Kidney (tissue), 14 donors: Measurements from ENCODE around the gene MPHOSPH8. TPM values are rescaled to one million over a fixed set of nuclear protein-coding genes. Genes with fewer than 3 reads are reported as not detected.

Source experiments
- DNase-seq, 5 donors: peaks; one replicate each; pipeline ENCODE4 v3.0.0-alpha.2; 2013 to 2020
- FAIRE-seq: peaks from 2 replicates; lab custom pipeline; 2012; peaks lifted over from hg19 to GRCh38; lab: Jason Lieb, UNC
- H3K27ac ChIP-seq, 2 donors: one replicate each; pipeline ENCODE4 v1.7.0; 2013; ENCODE audit warnings: low read depth in 2 of 2, low read length in 2 of 2, inconsistent platforms in 1 of 2
- H3K27me3 ChIP-seq: one replicate; pipeline ENCODE4 v1.7.1; 2013; ENCODE audit warnings: low read length, inconsistent platforms; ENCODE audit not compliant: control insufficient read depth, insufficient read depth
- H3K36me3 ChIP-seq, 3 donors: one replicate each; pipeline versions ENCODE4 v1.7.0 to v1.7.1; 2013; ENCODE audit warnings: low read length in 3 of 3, control low read depth in 1 of 3, inconsistent platforms in 1 of 3; ENCODE audit not compliant: insufficient read depth in 3 of 3, control insufficient read depth in 2 of 3
- H3K4me1 ChIP-seq, 3 donors: one replicate each; pipeline versions ENCODE4 v1.7.0 to v1.7.1; 2013; ENCODE audit warnings: low read length in 3 of 3, inconsistent platforms in 1 of 3, low read depth in 1 of 3; ENCODE audit not compliant: control insufficient read depth in 2 of 3, insufficient read depth in 2 of 3
- H3K4me3 ChIP-seq, 3 donors: one replicate each; pipeline versions ENCODE4 v1.7.0 to v1.8.1; 2013; ENCODE audit warnings: low read length in 3 of 3, control low read depth in 1 of 3, inconsistent platforms in 1 of 3
- H3K9ac ChIP-seq, 3 donors: one replicate each; pipeline versions ENCODE4 v1.7.0 to v1.7.1; 2013; ENCODE audit warnings: low read length in 3 of 3, control low read depth in 1 of 3, inconsistent platforms in 1 of 3
- H3K9me3 ChIP-seq, 3 donors: one replicate each; pipeline versions ENCODE4 v1.7.0 to v1.7.1; 2013; ENCODE audit warnings: low read length in 3 of 3, control low read depth in 1 of 3, inconsistent platforms in 1 of 3; ENCODE audit not compliant: control insufficient read depth in 2 of 3, insufficient read depth in 1 of 3
- CTCF ChIP-seq: IDR thresholded peaks from 3 replicates; pipeline ENCODE4 v1.5.1; 2012; ENCODE audit warnings: mild to moderate bottlenecking, moderate library complexity, borderline replicate concordance; ENCODE audit not compliant: insufficient read depth; ENCODE audit errors: extremely low read depth
- intact Hi-C: fragments of 100-400 bp; cut with DNase I; formaldehyde crosslinking; loops from one replicate; pipeline ENCODE4 v1.11.1; 2022
- polyA plus RNA-seq: library from polyadenylated mRNA; stranded (reverse); fragments of 350-450 nt; fragmentation: Illumina TruSeq; extraction: RNeasy Lipid Tissue Mini Kit (QIAGEN cat#74804); gene quantifications from one replicate; pipeline ENCODE4 v1.2.3, GENCODE V29; 2014; ENCODE audit warnings: low read depth, low replicate concordance; ENCODE audit not compliant: insufficient read depth
- total RNA-seq: library from RNA; stranded (reverse); fragmentation: NEBNext Ultra II Directional; extraction: Animal tissue kit (Norgen Biotek cat#: 25700); gene quantifications from one replicate; pipeline ENCODE4 v1.2.1, GENCODE V29; 2021
- donor health status: control.
- donor health status: control.
- donor health status: control.
- donor health status: control.
- donor health status: control.
- donor health status: DM: yes; HTN: yes; CAD: no.
- donor health status: Normal renal cell carcinoma (clear cell type).

Gene MPHOSPH8
- total and polyA plus RNA-seq, 2 donors from 2014 or later = 23.1 to 35.6 TPM

- intact Hi-C loops = no loop called here
Measured at GRCh38 chr13:19668778-19669177, 35.3 kb downstream of the MPHOSPH8 start.

GRCh38 chr13:19670147-19670546 lies 36.7 kb downstream of the MPHOSPH8 start:
- no peak overlapping the region for H3K9ac ChIP-seq
- H3K9me3 ChIP-seq = no peaks in the 10 kb centered on the region
- intact Hi-C loops = no loop called here
- no peaks in the 10 kb centered on the region for H3K4me1 ChIP-seq
- H3K27me3 ChIP-seq = no peaks in the 10 kb centered on the region
- TF ChIP-seq CTCF = no peak
- H3K27ac ChIP-seq = no peak overlapping the region
- no peak for DNase-seq
- H3K36me3 ChIP-seq = peaks cover 10 to 76% (median 35%) of the 10 kb centered on the region in 3 donors
- no peak overlapping the region for H3K4me3 ChIP-seq
- FAIRE-seq = no peak

More at GRCh38 chr13:19668778-19669177, 35.3 kb downstream of the MPHOSPH8 start:
- no peak overlapping the region for H3K4me3 ChIP-seq
- DNase-seq (no peak), FAIRE-seq (no peak)
- TF ChIP-seq CTCF = no peak
- H3K36me3 ChIP-seq = peaks cover 10 to 69% (median 38%) of the 10 kb centered on the region in 3 donors
- no peaks in the 10 kb centered on the region for H3K27me3 ChIP-seq
- no peak overlapping the region for H3K27ac ChIP-seq
- no peaks in the 10 kb centered on the region for H3K9me3 ChIP-seq
- H3K4me1 ChIP-seq = no peaks in the 10 kb centered on the region
- no peak overlapping the region for H3K9ac ChIP-seq

GRCh38 chr13:19672990-19673389 lies 39.5 kb downstream of the MPHOSPH8 start:
- peaks cover 10 to 66% (median 29%) of the 10 kb centered on the region in 3 donors for H3K36me3 ChIP-seq
- no peak overlapping the region for H3K27ac ChIP-seq
- H3K4me1 ChIP-seq = no peaks in the 10 kb centered on the region
- no peaks in the 10 kb centered on the region for H3K27me3 ChIP-seq
- H3K9me3 ChIP-seq = no peaks in the 10 kb centered on the region
- FAIRE-seq (no peak), DNase-seq (no peak)
- H3K9ac ChIP-seq = no peak overlapping the region
- intact Hi-C loops = no loop called here
- no peak for TF ChIP-seq CTCF
- no peak overlapping the region for H3K4me3 ChIP-seq
